GM23338 (cell line): Measurements from ENCODE around the gene ITGB7. TPM values are rescaled to one million over a fixed set of nuclear protein-coding genes. Genes with fewer than 3 reads are reported as not detected.

ENCODE experiments used
- ATAC-seq: fragments of 200-7000 bp; cut with Tn5 transposase; 3 replicates; pipeline ENCODE4 v1.9.1; 2020
- DNase-seq: peaks from one replicate; pipeline ENCODE4 v3.0.0-alpha.2; 2015; ENCODE audit warnings: low spot score
- H2AFZ ChIP-seq: fragments of 200-600 bp; sonication (generic); 2 replicates; pipeline ENCODE4 v1.8.0; 2016; ENCODE audit warnings: antibody characterized with exemption, mild to moderate bottlenecking, moderate library complexity
- H3F3A ChIP-seq: fragments of 200-600 bp; sonication (generic); replicated peaks from 2 replicates; pipeline ENCODE4 v1.8.0; 2017; ENCODE audit warnings: antibody characterized with exemption, mixed run types, low read depth
- H3K27ac ChIP-seq: fragments of 200-600 bp; sonication (generic); 2 replicates; pipeline ENCODE4 v1.6.1; 2016; ENCODE audit warnings: low read depth
- H3K27me3 ChIP-seq: fragments of 200-600 bp; sonication (generic); 2 replicates; pipeline ENCODE4 v1.8.0; 2016; ENCODE audit warnings: mild to moderate bottlenecking, mixed run types, moderate library complexity; ENCODE audit not compliant: insufficient read depth
- H3K36me3 ChIP-seq: fragments of 200-600 bp; sonication (generic); 2 replicates; pipeline ENCODE4 v1.8.0; 2016; ENCODE audit warnings: mild to moderate bottlenecking; ENCODE audit not compliant: insufficient read depth
- H3K4me1 ChIP-seq: fragments of 200-600 bp; sonication (generic); 2 replicates; pipeline ENCODE4 v1.8.0; 2016; ENCODE audit warnings: mild to moderate bottlenecking, moderate library complexity; ENCODE audit not compliant: insufficient read depth
- H3K4me2 ChIP-seq: fragments of 200-600 bp; sonication (generic); 2 replicates; pipeline ENCODE4 v1.7.1; 2017; ENCODE audit warnings: mixed run types
- H3K4me3 ChIP-seq: fragments of 200-600 bp; sonication (generic); 2 replicates; pipeline ENCODE4 v1.6.1; 2016; ENCODE audit warnings: mixed run types
- H3K79me2 ChIP-seq: fragments of 200-600 bp; sonication (generic); replicated peaks from 2 replicates; pipeline ENCODE4 v1.8.0; 2017; ENCODE audit warnings: mild to moderate bottlenecking; ENCODE audit not compliant: insufficient read depth
- H3K9me2 ChIP-seq: fragments of 200-600 bp; sonication (generic); 2 replicates; pipeline ENCODE4 v1.8.0; 2017; ENCODE audit not compliant: insufficient read depth
- H4K20me1 ChIP-seq: fragments of 200-600 bp; sonication (generic); replicated peaks from 2 replicates; pipeline ENCODE4 v1.8.0; 2017; ENCODE audit warnings: mild to moderate bottlenecking; ENCODE audit not compliant: insufficient read depth
- H3K27ac Mint-ChIP-seq: 2 replicates; pipeline ENCODE4 v1.8.0; 2020; ENCODE audit warnings: inconsistent platforms, mild to moderate bottlenecking, moderate library complexity, mixed read lengths
- H3K27me3 Mint-ChIP-seq: 3 replicates; pipeline ENCODE4 v1.8.0; 2022; ENCODE audit warnings: low read depth, mild to moderate bottlenecking, moderate library complexity, mixed read lengths, inconsistent platforms; ENCODE audit not compliant: insufficient read depth, poor library complexity
- H3K36me3 Mint-ChIP-seq: 3 replicates; pipeline ENCODE4 v1.8.0; 2021; ENCODE audit warnings: low read depth, mild to moderate bottlenecking, inconsistent platforms, moderate library complexity, mixed read lengths
- H3K4me1 Mint-ChIP-seq: 3 replicates; pipeline ENCODE4 v1.8.0; 2020; ENCODE audit warnings: mild to moderate bottlenecking, inconsistent platforms, mixed read lengths
- H3K4me3 Mint-ChIP-seq: 3 replicates; pipeline ENCODE4 v1.8.0; 2021; ENCODE audit warnings: moderate library complexity, mild to moderate bottlenecking, inconsistent platforms, mixed read lengths
- H3K9me3 Mint-ChIP-seq: 3 replicates; pipeline ENCODE4 v1.8.0; 2020; ENCODE audit warnings: moderate library complexity, mild to moderate bottlenecking, inconsistent platforms, mixed read lengths
- CREB1 ChIP-seq: fragments of 250-450 bp; sonication (Bioruptor Pico); IDR thresholded peaks from 2 replicates; pipeline ENCODE4 v1.5.0; 2020; ENCODE audit warnings: low read depth, mild to moderate bottlenecking, moderate library complexity
- EZH2 ChIP-seq: fragments of 200-600 bp; sonication (generic); IDR thresholded peaks from one replicate; pipeline ENCODE4 v1.8.0; 2017; ENCODE audit warnings: antibody characterized with exemption, mild to moderate bottlenecking, low read depth; ENCODE audit not compliant: unreplicated experiment
- EZH2phosphoT487 ChIP-seq: fragments of 200-600 bp; sonication (generic); IDR thresholded peaks from one replicate; pipeline ENCODE4 v1.8.1; 2018; ENCODE audit warnings: antibody characterized with exemption; ENCODE audit not compliant: unreplicated experiment
- JUNB ChIP-seq: IDR thresholded peaks from one replicate; pipeline ENCODE4 v1.6.1; 2016; ENCODE audit warnings: antibody characterized with exemption; ENCODE audit not compliant: unreplicated experiment
- NANOG ChIP-seq: IDR thresholded peaks from 2 replicates; pipeline ENCODE4 v1.6.1; 2016; ENCODE audit warnings: antibody characterized with exemption, borderline replicate concordance
- POLR2AphosphoS5 ChIP-seq: IDR thresholded peaks from 2 replicates; pipeline ENCODE4 v1.6.1; 2016; ENCODE audit warnings: antibody characterized with exemption, low read depth
- STAT1 ChIP-seq: IDR thresholded peaks from one replicate; pipeline ENCODE4 v1.6.1; 2016; ENCODE audit warnings: antibody characterized with exemption; ENCODE audit not compliant: unreplicated experiment
- ZNF114 ChIP-seq: fragments of 250-450 bp; sonication (Bioruptor Pico); IDR thresholded peaks from 2 replicates; pipeline ENCODE4 v1.5.0; 2020; ENCODE audit warnings: mild to moderate bottlenecking, moderate library complexity
- ZNF331 ChIP-seq: fragments of 250-450 bp; sonication (Bioruptor Pico); IDR thresholded peaks from 2 replicates; pipeline ENCODE4 v1.5.0; 2020; ENCODE audit warnings: low read depth, mild to moderate bottlenecking, moderate library complexity
- polyA plus RNA-seq: library from polyadenylated mRNA; unstranded; fragments of >200 nt; fragmentation: Nextera tagmentation; extraction: Ambion mirVana; gene quantifications from 2 replicates; pipeline ENCODE4 v1.2.1, GENCODE V29; 2016
- total RNA-seq: library from RNA; depleted of rRNA; stranded (reverse); fragments of >200 nt; shearing (Covaris generic); gene quantifications from 2 replicates; pipeline ENCODE4 v1.2.3, GENCODE V29; 2014
- TF ChIP-seq, protein P1 (sequence below): IDR thresholded peaks from 2 replicates; pipeline ENCODE4 v1.6.1; 2016; ENCODE audit warnings: antibody characterized with exemption
- TF ChIP-seq, protein P2 (sequence below), 2 experiments: fragments of 200-600 bp in 1 of 2; sonication (generic) in 1 of 2; conservative IDR thresholded peaks; 2 replicates each; pipeline versions ENCODE4 v1.5.1 to v1.6.1; 2016 to 2017; ENCODE audit warnings: antibody characterized with exemption in 2 of 2, low read depth in 2 of 2, mild to moderate bottlenecking in 2 of 2, moderate library complexity in 1 of 2
- TF ChIP-seq, protein P3 (sequence below): fragments of 250-450 bp; sonication (Bioruptor Pico); IDR thresholded peaks from 2 replicates; pipeline ENCODE4 v1.5.0; 2020; ENCODE audit warnings: mild to moderate bottlenecking, moderate library complexity
- TF ChIP-seq, protein P4 (sequence below): IDR thresholded peaks from one replicate; pipeline ENCODE4 v1.6.1; 2018; ENCODE audit warnings: antibody characterized with exemption; ENCODE audit not compliant: unreplicated experiment

ITGB7 gene
- total and polyA plus RNA-seq, 2 experiments from 2014 or later, result 0.32 TPM; not detected in 1

DNA sequence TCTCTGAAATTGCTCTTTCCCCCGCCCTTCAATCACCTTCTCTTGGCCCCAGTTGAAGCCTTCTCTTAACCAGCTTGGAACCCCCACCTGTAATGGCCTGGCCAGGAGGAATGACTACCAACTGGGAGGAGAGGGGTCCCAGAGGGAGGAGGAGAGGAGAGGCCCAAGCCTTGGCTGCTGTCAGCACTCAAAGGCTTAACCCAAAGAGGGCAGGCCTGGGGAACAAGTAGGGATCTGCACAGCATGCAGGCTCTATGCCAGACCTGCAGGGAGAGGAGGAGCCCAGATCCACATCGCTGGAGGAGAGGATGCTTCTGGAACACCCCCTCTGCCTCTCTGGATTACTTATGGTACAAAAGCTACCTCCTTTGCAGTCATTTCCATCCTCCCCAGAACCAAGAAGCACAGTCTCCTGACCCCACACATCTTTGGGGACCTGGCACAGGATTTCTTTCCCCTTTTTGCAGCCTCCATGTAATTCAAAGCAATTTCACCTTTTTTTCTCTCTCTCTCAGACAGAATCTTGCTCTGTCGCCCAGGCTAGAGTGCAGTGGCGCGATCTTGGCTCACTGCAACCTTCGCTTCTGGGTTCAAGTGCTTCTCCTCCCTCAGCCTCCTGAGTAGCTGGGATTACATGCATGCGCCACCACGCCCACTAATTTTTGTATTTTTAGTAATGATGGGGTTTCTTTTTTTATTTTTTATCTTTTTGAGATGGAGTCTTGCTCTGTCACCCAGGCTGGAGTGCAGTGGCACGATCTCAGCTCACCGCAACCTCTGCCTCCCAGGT lies 18.8 kb upstream of the ITGB7 start:
- H3K27ac Mint-ChIP-seq, result no peak overlapping the region
- Histone ChIP-seq H3F3A (peaks cover 21% of the 10 kb centered on the region), H2AFZ (no peak overlapping the region), H3K4me3 (no peak overlapping the region), H3K4me1 (peaks cover 64% of the 10 kb centered on the region), H3K27ac (no peak overlapping the region), H4K20me1 (no peaks in the 10 kb centered on the region), H3K9me2 (no peaks in the 10 kb centered on the region), H3K36me3 (no peaks in the 10 kb centered on the region; the same call in 1 of the 2 replicates), H3K79me2 (no peaks in the 10 kb centered on the region; the same call in 1 of the 2 replicates), H3K27me3 (peaks cover 4% of the 10 kb centered on the region; the same call in 1 of the 2 replicates), H3K4me2 (peak overlapping the region; percentile 91)
- peak; percentile 50 for DNase-seq
- H3K4me3 Mint-ChIP-seq, result peak overlapping the region; percentile 32; the same call in 1 of the 3 replicates
- H3K36me3 Mint-ChIP-seq, result peaks cover 5% of the 10 kb centered on the region
- no peaks in the 10 kb centered on the region for H3K9me3 Mint-ChIP-seq
- H3K27me3 Mint-ChIP-seq, result peaks cover 28% of the 10 kb centered on the region
- peaks cover 64% of the 10 kb centered on the region for H3K4me1 Mint-ChIP-seq
- ATAC-seq, result peak; percentile 3
- TF ChIP-seq CREB1 (CRISPR knock-in tag) (no peak), ZNF331 (CRISPR knock-in tag) (no peak), POLR2AphosphoS5 (no peak), ZNF114 (CRISPR knock-in tag) (no peak), EZH2 (no peak), NANOG (no peak), JUNB (no peak), STAT1 (no peak), EZH2phosphoT487 (no peak)
- TF ChIP-seq, protein P1, sequence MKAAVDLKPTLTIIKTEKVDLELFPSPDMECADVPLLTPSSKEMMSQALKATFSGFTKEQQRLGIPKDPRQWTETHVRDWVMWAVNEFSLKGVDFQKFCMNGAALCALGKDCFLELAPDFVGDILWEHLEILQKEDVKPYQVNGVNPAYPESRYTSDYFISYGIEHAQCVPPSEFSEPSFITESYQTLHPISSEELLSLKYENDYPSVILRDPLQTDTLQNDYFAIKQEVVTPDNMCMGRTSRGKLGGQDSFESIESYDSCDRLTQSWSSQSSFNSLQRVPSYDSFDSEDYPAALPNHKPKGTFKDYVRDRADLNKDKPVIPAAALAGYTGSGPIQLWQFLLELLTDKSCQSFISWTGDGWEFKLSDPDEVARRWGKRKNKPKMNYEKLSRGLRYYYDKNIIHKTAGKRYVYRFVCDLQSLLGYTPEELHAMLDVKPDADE, result no peak
- TF ChIP-seq, protein P2, sequence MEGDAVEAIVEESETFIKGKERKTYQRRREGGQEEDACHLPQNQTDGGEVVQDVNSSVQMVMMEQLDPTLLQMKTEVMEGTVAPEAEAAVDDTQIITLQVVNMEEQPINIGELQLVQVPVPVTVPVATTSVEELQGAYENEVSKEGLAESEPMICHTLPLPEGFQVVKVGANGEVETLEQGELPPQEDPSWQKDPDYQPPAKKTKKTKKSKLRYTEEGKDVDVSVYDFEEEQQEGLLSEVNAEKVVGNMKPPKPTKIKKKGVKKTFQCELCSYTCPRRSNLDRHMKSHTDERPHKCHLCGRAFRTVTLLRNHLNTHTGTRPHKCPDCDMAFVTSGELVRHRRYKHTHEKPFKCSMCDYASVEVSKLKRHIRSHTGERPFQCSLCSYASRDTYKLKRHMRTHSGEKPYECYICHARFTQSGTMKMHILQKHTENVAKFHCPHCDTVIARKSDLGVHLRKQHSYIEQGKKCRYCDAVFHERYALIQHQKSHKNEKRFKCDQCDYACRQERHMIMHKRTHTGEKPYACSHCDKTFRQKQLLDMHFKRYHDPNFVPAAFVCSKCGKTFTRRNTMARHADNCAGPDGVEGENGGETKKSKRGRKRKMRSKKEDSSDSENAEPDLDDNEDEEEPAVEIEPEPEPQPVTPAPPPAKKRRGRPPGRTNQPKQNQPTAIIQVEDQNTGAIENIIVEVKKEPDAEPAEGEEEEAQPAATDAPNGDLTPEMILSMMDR (conservative IDR thresholded peaks at IDR 0.05; ENCODE audit: low read depth in 2 of 2), result no peak
- TF ChIP-seq, protein P3, sequence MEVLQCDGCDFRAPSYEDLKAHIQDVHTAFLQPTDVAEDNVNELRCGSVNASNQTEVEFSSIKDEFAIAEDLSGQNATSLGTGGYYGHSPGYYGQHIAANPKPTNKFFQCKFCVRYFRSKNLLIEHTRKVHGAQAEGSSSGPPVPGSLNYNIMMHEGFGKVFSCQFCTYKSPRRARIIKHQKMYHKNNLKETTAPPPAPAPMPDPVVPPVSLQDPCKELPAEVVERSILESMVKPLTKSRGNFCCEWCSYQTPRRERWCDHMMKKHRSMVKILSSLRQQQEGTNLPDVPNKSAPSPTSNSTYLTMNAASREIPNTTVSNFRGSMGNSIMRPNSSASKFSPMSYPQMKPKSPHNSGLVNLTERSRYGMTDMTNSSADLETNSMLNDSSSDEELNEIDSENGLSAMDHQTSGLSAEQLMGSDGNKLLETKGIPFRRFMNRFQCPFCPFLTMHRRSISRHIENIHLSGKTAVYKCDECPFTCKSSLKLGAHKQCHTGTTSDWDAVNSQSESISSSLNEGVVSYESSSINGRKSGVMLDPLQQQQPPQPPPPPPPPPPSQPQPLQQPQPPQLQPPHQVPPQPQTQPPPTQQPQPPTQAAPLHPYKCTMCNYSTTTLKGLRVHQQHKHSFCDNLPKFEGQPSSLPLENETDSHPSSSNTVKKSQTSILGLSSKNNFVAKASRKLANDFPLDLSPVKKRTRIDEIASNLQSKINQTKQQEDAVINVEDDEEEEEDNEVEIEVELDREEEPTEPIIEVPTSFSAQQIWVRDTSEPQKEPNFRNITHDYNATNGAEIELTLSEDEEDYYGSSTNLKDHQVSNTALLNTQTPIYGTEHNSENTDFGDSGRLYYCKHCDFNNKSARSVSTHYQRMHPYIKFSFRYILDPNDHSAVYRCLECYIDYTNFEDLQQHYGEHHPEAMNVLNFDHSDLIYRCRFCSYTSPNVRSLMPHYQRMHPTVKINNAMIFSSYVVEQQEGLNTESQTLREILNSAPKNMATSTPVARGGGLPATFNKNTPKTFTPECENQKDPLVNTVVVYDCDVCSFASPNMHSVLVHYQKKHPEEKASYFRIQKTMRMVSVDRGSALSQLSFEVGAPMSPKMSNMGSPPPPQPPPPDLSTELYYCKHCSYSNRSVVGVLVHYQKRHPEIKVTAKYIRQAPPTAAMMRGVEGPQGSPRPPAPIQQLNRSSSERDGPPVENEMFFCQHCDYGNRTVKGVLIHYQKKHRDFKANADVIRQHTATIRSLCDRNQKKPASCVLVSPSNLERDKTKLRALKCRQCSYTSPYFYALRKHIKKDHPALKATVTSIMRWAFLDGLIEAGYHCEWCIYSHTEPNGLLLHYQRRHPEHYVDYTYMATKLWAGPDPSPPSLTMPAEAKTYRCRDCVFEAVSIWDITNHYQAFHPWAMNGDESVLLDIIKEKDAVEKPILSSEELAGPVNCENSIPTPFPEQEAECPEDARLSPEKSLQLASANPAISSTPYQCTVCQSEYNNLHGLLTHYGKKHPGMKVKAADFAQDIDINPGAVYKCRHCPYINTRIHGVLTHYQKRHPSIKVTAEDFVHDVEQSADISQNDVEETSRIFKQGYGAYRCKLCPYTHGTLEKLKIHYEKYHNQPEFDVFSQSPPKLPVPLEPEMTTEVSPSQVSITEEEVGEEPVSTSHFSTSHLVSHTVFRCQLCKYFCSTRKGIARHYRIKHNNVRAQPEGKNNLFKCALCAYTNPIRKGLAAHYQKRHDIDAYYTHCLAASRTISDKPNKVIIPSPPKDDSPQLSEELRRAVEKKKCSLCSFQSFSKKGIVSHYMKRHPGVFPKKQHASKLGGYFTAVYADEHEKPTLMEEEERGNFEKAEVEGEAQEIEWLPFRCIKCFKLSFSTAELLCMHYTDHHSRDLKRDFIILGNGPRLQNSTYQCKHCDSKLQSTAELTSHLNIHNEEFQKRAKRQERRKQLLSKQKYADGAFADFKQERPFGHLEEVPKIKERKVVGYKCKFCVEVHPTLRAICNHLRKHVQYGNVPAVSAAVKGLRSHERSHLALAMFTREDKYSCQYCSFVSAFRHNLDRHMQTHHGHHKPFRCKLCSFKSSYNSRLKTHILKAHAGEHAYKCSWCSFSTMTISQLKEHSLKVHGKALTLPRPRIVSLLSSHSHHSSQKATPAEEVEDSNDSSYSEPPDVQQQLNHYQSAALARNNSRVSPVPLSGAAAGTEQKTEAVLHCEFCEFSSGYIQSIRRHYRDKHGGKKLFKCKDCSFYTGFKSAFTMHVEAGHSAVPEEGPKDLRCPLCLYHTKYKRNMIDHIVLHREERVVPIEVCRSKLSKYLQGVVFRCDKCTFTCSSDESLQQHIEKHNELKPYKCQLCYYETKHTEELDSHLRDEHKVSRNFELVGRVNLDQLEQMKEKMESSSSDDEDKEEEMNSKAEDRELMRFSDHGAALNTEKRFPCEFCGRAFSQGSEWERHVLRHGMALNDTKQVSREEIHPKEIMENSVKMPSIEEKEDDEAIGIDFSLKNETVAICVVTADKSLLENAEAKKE (CRISPR knock-in tag), result no peak
- TF ChIP-seq, protein P4, sequence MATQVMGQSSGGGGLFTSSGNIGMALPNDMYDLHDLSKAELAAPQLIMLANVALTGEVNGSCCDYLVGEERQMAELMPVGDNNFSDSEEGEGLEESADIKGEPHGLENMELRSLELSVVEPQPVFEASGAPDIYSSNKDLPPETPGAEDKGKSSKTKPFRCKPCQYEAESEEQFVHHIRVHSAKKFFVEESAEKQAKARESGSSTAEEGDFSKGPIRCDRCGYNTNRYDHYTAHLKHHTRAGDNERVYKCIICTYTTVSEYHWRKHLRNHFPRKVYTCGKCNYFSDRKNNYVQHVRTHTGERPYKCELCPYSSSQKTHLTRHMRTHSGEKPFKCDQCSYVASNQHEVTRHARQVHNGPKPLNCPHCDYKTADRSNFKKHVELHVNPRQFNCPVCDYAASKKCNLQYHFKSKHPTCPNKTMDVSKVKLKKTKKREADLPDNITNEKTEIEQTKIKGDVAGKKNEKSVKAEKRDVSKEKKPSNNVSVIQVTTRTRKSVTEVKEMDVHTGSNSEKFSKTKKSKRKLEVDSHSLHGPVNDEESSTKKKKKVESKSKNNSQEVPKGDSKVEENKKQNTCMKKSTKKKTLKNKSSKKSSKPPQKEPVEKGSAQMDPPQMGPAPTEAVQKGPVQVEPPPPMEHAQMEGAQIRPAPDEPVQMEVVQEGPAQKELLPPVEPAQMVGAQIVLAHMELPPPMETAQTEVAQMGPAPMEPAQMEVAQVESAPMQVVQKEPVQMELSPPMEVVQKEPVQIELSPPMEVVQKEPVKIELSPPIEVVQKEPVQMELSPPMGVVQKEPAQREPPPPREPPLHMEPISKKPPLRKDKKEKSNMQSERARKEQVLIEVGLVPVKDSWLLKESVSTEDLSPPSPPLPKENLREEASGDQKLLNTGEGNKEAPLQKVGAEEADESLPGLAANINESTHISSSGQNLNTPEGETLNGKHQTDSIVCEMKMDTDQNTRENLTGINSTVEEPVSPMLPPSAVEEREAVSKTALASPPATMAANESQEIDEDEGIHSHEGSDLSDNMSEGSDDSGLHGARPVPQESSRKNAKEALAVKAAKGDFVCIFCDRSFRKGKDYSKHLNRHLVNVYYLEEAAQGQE, result no peak
